Epithelial cell of proximal tubule (primary cell): ENCODE results near the gene ZNF710. TPM values are rescaled to one million over a fixed set of nuclear protein-coding genes. Genes with fewer than 3 reads are reported as not detected.

Experiments
- DNase-seq: peaks from one replicate; pipeline ENCODE4 v3.0.0-alpha.2; 2011; ENCODE audit warnings: low read depth
- H3K4me3 ChIP-seq: 2 replicates; pipeline ENCODE4 v1.5.1; 2011; ENCODE audit warnings: low read depth, mild to moderate bottlenecking, low read length
- total RNA-seq: library from RNA; depleted of rRNA; stranded (reverse); fragments of >200 nt; gene quantifications from 2 replicates; pipeline ENCODE4 v1.2.3, GENCODE V29; 2015
- TF ChIP-seq, protein P1 (sequence below): conservative IDR thresholded peaks from 2 replicates; pipeline ENCODE4 v1.5.1; 2012; ENCODE audit warnings: low read depth, mild to moderate bottlenecking, low read length

ZNF710 gene
- total RNA-seq, 1 donor from 2014 or later = 11.4 TPM

DNA sequence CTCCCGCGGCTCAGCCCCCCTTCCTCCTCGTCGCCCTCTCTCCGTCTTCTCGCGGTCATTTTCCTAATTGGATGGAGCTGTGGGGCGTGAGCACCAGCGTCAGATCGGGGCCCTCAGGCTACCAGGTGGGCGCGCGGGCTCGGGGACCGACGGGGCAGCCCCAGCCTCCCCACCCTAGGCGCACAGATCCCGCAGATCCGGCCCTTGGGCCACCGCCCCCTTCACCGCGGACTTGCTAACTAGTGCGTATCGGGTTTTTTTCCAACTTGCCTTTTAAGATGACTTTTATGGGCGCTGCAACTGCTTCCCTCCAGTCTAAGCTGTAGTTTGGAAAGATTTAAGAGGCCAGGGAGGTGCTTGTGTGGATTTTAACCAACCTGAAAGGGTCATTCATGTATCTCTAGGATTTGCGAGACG lies 1.3 kb downstream of the ZNF710 start:
- no peak for DNase-seq
- TF ChIP-seq, protein P1, sequence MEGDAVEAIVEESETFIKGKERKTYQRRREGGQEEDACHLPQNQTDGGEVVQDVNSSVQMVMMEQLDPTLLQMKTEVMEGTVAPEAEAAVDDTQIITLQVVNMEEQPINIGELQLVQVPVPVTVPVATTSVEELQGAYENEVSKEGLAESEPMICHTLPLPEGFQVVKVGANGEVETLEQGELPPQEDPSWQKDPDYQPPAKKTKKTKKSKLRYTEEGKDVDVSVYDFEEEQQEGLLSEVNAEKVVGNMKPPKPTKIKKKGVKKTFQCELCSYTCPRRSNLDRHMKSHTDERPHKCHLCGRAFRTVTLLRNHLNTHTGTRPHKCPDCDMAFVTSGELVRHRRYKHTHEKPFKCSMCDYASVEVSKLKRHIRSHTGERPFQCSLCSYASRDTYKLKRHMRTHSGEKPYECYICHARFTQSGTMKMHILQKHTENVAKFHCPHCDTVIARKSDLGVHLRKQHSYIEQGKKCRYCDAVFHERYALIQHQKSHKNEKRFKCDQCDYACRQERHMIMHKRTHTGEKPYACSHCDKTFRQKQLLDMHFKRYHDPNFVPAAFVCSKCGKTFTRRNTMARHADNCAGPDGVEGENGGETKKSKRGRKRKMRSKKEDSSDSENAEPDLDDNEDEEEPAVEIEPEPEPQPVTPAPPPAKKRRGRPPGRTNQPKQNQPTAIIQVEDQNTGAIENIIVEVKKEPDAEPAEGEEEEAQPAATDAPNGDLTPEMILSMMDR = no peak

DNA sequence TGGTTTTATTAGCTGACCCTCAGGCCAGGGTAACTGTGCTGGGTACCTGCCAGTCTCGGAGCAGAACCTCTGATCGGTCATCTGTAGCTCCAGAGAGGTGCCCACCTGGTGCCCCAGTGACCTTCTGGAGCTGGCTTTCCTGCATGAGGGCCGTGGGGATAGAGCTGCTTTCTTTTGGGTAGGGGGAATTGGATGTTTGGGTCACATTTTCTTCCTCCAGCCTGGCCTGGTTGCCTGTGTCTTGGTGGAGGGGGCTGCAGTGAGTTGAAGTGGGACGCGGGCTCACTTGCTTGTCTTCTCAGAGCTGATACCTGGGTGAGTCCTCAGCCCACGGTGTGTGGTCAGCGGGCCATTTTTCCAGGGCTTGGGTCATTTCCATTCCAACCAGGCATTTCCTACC lies 2.6 kb downstream of the ZNF710 start:
- H3K4me3 ChIP-seq = no peak overlapping the region
- no peak for DNase-seq

More for the DNA sequence above, 1.3 kb downstream of the ZNF710 start:
- peak overlapping the region; percentile 66 for H3K4me3 ChIP-seq

DNA sequence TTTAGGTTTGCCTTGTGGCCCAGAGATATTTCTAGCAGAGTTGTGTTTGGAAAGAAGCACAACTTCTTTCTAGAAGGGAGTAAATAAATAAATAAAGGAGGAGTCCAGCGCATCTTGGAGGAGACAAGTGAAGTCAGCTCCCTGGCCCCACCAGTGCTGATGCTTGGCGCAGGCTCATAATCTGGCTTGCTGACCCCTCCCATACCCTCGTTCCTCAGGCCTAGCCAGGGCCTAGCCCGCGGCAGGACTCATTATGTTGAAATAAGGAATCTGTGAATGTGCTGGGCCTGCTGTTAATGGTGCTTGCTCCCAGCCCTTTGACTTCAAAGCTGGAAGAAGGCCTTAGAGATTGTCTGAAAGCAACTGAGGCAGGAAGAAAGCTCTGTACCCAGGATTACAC lies 3.1 kb downstream of the ZNF710 start:
- no peak for DNase-seq
- TF ChIP-seq, protein P1 = no peak
- no peak overlapping the region for H3K4me3 ChIP-seq

More for the DNA sequence above, 2.6 kb downstream of the ZNF710 start:
- TF ChIP-seq, protein P1 = no peak

DNA sequence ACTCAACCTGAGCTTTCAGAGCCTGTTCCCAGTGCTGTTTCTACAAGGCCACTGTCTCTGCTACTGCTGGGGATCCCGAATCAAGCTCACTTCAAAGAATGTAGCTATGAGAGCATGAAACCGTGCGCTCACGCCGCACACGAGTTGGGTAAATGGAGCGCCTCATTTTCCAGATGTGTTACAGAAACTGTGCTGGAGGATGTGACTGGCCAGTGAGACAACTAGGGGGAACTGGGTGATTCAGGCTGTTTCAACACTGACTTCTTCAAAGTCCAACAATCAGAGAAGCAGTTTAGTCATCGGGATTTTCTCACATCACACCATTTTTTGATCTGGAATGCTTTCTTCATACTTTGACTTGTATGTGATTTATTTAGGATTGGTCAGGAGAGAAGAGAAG lies 3.5 kb downstream of the ZNF710 start:
- TF ChIP-seq, protein P1 = no peak
- DNase-seq = peak; percentile 81
- H3K4me3 ChIP-seq = no peak overlapping the region

DNA sequence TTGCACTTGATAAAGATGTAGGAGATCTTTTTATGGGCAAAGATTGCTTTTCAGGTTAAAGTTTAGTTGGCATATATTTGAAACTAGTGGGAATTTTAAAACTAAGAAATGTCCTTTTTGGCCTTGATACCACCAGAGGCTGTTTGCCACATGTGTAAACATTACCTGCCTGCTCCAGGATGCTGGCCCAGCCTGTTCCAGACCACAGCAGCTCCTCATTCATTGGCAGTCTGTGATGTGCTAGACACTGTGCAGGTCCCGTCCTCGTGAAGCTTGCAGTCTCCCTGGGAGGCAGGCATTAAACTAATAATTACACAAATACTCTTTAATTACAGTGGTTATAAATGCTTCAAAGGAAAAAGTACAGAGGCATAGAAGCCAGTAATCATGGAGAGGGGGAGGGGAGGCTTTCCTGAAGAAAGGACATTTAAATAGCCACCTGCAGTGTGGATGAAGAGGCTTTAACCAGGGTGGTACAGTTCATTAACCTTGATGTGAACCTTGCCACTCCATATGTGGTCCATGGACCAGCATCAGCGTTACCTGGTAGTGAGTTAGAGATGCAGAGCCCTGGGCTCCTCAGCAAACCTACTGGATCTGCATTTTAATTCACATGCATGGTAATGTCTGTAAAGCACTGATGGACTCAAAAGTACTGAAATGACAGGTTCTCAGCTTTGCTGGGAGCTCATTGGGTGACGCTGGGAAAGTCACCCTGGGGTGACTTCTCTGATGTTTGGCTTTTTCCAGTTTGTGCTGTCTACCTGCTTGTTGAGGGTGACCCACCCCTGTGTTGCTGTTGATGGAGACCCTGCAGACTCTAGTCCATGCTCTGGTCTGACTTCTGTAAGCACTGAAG lies 5.3 kb downstream of the ZNF710 start:
- TF ChIP-seq, protein P1 = no peak
- DNase-seq = no peak
- no peak overlapping the region for H3K4me3 ChIP-seq

DNA sequence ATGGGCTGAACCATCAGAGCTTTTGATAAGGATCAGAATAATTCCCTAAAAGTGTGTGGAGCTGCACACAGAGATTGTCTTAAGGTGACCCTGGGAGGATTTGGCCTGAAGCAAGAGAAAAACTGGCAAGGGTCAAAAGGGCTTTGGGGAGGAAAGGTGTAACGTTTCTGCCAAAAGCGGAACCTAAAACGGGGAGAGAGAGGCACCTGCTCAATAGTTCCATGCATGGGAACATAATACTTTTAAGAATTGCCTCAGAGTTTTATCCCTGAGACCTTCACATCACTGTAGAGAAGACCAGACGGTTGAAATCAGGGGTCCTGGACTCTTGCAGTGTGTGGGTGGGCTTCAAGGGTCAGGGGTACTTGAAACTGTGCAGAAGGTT lies 5.9 kb downstream of the ZNF710 start:
- TF ChIP-seq, protein P1 = no peak
- DNase-seq = no peak
- no peak overlapping the region for H3K4me3 ChIP-seq

DNA sequence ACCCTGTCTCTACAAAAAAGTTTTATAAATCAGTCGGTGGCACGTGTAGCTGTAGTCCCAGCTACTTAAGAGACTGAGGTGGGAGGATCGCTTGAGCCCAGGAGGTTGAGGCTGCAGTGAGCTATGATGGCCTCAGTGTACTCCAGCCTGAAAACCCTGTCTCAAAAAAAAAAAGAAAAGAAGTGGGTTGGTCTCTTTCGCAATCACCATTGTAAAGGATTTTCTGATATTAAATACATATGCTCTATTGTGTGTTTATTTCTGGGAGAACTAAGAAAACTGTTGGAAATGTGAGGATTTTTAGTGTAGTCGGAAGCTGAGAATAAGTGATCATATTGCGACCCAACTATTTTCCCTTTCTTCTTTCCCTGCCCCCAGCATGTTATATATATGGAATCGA lies 7.5 kb downstream of the ZNF710 start:
- TF ChIP-seq, protein P1 = no peak
- no peak for DNase-seq
- no peak overlapping the region for H3K4me3 ChIP-seq
